GM18517 (cell line): Measurements from ENCODE around the gene BAIAP2.
"Not testable (repeated sequence)": the region's sequence is repeated elsewhere in the genome, so short reads cannot be mapped to it uniquely, and the experiment has no call there.

ENCODE experiments used
- ATAC-seq: cut with Tn5 transposase; IDR thresholded peaks from one replicate; pipeline ENCODE4 v1.9.1; 2021; ENCODE audit warnings: mild to moderate bottlenecking, moderate library complexity; ENCODE audit not compliant: unreplicated experiment

The BAIAP2 gene

DNA sequence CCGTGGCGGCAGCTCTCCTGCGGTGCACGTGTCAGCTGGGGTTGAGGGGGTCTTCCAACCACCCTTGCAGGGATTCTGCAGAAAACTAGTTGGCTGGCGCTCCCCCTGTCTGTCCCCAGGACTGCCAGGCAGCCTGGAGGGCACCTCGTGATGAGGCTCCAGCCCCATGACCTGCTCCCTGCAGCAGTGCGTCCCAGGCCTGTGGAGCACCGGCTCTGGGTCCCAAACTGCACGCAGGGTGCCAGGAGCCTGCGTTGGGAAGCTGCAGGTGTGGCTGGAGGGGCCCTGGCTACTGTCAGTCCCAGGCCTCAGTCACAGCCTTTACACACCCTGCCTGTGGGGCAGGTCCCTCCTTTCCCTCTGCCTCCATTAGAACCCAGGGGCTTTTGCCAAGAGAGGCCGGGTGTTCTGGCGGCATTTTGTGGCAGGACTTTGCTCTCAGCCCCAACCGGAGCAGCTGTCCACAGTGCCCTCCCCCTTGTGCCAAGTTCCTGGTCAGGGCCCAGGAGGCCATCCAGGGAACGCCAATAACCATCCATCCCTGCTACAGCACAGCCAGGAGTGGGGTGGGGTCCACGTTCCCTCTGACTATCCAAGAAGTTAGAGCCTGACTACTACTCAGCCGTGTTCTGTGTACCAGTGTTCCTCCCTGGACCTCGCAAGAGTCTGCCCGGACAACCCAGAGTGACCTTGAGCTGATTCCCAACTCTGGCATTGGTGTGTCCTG lies 34.2 kb upstream of the BAIAP2 start:
- no peak for ATAC-seq

DNA sequence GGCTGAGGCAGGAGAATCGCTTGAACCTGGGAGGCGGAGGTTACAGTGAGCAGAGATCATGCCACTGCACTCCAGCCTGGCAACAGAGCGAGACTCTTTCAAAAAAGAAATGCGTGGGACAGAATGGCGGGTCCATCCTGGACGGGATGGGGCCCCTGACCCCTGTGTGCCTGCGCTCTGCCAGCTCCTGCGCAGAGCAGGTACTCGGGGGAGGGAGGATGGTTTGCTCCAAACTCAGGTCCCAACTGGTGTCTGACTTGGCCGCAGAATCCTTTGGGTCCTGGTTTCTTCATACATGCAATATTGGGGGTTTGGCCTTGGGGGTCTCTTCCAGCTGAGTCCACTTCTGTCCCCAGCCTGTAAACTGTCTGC lies 33.0 kb upstream of the BAIAP2 start:
- no peak for ATAC-seq

DNA sequence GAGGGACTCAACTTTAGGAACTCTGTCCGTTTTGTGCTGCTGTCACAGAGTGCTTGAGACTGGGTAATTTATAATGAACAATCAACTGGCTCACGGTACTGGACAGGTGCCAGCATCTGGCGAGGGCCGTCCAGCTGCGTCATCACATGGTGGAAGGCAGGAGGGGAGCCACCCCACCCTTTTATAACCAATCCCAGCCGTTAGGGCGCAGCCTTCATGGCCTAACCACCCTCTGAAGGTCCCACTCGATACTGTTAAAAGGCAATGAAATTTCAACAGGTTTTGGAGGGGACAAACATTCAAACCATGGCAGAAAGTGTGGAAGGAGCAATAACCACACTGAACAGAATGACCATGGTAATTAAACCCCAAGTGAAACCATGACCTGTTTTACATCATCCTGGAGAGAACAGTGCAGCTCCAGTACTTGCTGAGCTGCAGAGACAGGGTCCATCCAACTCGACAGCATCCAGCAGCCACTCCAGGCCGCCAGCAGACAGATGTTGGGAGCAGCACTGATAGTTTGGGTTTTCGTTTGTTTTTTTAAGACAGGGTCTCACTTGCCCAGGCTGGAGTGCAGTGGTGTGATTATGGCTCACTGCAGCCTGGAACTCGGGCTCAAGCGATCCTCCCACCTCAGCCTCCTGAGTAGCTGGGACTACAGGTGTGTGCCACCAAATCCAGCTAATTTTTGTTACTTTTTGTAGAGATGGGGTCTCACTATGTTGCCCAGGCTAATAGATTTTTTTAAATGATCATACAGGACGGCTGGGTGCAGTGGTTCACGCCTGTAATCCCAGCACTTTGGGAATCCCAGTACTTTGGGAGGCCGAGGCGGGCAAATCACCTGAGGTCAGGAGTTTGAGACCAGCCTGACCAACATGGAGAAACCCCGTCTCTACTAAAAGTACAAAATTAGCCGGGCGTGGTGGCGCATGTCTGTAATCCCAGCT lies 32.3 kb upstream of the BAIAP2 start:
- no peak for ATAC-seq

- no peak for ATAC-seq
Measured at GRCh38 chr17:81003711-81004475, 31.1 kb upstream of the BAIAP2 start.

GRCh38 chr17:81006891-81007290 lies 28.1 kb upstream of the BAIAP2 start:
- no peak for ATAC-seq

GRCh38 chr17:81008140-81008539 lies 26.8 kb upstream of the BAIAP2 start:
- no peak for ATAC-seq

DNA sequence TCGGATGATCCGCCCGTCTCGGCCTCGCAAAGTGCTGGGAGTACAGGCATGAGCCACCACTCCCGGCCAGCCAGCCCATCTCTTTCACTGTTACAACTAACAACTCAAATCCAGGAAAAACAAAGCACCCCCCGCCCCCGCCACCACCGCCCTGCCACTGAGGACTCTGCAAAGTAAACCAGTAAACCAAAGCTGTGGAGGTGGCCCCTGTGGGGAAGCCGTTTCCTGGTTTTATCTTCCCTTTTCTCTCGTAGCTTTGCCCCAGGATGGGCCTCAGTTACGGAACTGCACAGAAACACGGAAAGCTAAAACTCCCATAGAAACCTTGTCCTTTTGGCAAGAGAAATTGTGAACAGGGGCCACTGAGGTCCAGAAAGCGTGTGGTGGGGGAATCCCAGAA lies 25.8 kb upstream of the BAIAP2 start:
- ATAC-seq = no peak

- ATAC-seq = no peak
Measured at GRCh38 chr17:81010935-81011334, 24.0 kb upstream of the BAIAP2 start.

GRCh38 chr17:81011951-81012350 lies 23.0 kb upstream of the BAIAP2 start:
- ATAC-seq = no peak

- no peak for ATAC-seq
Measured at GRCh38 chr17:81012574-81013447, 22.1 kb upstream of the BAIAP2 start.

DNA sequence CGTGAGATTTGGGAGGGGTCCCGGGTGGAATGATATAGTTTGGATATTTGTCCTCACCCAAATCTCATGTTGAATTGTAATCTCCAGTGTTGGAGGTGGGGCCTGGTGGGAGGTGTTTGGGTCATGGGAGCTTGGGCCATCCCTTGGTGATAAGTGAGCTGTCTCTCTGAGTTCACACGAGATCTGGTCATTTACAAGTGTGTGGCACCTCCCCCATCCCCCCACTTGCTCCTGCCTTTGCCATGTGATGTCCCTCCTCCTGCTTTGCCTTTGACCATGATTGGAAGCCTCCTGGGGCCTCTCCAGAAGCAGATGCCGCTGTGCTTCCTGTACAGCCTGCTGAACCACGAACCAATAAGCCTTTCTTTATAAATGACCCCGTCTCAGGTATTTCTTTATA lies 21.3 kb upstream of the BAIAP2 start:
- ATAC-seq = no peak

DNA sequence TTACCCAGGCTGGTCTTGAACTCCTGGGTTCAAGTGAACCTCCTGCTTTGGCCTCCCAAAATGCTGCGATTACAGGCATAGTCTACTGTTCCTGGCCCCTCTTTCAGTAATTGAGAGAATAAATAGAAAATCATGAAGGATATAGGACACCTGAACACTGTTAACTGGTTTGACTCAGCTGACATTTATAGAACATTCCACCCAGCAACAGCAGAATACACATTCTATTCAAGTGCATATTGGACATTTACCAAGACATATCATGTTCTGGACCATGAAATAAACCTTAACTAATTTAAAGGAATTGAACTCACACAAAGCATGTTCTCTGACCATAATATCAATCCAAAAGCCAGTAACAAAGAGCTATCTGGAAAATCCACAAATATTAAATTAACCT lies 19.8 kb upstream of the BAIAP2 start:
- no peak for ATAC-seq

DNA sequence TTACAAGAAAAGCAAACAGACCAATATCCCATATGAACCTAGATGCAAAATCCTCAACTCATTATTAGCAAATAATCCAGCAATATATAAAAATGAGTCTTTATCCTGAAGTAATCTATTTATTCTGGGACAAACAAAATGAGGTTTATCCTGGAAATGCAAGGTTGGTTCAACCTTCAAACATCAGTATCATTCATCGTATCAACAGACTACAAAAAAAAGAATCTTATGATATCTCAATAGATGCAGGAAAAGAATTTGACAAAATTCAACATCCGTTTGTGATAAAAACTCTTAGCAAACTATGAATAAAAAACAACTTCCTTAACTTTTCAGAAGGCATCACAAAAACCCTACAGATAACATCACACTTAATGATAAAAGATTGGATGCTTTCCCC lies 18.4 kb upstream of the BAIAP2 start:
- no peak for ATAC-seq

GRCh38 chr17:81017330-81017729 lies 17.6 kb upstream of the BAIAP2 start:
- ATAC-seq = not testable (repeated sequence)

GRCh38 chr17:81018044-81018802 lies 16.7 kb upstream of the BAIAP2 start:
- no peak for ATAC-seq

DNA sequence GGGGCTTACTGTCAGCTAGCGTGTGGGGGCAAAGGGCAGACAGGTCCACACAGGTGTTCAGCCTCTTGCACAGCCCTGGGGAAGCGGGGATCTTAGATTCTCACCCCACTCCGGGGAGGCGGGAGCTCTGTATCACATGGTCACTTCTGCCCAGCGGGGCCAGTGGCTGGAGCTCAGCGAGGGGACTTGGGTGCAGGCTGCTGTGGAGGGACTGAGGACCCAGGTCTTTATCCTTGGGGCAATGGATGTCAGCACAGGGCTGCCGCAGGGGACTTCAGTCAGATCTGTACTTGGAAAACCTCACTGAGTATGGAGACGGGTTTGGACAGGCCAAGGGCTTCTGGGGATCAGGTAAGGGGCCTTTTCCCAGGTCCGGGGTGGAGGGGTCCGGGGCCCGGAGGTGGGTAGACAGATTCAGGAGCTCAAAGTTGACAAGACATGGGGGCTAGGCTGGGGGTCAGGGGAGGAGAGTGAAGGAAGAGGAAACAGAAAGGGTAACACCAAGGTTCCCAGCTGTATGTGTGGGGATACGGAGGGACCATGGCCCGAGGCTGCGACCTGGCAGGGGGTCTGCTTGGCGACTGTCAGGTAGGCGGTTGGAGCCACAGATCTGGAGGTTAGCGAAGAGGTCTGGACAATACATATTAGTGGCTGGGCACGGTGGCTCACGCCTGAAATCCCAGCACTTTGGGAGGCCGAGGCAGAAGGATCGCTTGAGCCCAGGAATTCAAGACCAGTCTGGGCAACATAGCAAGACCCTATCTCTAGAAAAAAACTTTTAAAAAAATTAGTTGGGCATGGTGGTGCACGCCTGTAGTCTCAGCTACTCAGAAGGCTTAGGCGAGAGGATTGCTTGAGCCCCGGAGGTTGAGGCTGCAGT lies 15.1 kb upstream of the BAIAP2 start:
- ATAC-seq = no peak

DNA sequence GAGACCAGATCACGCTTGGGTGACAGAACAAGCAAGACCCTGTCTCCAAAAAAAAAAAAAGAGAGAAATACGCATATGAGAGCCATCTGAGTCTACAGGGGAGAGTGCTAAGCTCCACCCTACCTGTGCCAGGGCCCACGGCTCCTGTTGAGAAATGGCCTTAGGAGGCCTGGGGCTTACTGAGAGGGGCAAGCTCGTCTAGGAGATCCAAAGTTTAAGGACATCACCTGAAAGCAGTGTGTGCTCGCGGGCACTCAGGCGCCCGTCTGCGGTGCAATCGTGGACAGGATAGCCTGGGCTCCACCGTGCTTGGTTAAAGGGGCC lies 14.5 kb upstream of the BAIAP2 start:
- ATAC-seq = no peak

DNA sequence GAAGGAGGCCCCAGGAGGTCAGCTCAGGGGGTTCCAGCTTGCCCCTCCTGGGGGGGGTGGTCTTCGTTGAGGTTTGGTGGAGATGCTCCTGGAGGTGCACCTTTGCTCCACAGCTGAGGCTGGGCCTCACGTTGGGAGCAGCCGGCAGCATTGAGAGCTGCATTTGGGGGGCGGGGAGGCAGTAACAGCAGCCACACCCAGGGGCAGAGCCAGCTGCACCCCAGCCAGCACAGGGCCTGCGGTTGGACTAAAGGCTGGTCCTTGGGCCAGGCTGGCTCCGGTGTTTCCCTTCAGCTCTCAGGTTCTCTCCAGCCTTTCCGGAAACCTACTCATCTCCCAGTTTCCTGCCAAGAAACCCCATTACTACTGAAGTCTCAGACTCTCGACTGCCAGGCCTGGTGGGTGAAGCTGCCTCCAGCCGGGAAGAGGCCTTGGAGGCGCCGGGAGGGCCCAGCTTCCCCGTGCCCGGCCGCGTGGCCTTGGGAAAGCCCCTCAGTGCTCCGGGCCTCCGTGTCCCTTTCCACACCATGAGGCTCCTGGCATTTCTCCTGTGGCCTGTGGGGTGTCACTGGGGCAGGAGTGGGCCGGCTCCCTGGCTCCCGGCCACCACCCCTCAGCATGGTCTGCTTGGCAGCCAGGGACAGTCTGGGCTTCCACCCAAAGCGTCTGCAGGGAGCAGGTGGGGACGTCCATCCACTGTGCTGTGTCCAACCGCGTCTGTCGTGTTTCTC lies 14.0 kb upstream of the BAIAP2 start:
- no peak for ATAC-seq
